Measurements from ENCODE around the gene TSPAN16. TPM values are rescaled to one million over a fixed set of nuclear protein-coding genes. Genes with fewer than 3 reads are reported as not detected.

The TSPAN16 gene
- total RNA-seq, 1 donor from 2014 or later = not detected

- Mint-ChIP-seq H3K4me3 (ENCODE audit: unreplicated experiment) (no peak overlapping the region), H3K4me1 (ENCODE audit: low read depth, unreplicated experiment) (peaks cover 8% of the 10 kb centered on the region), H3K36me3 (ENCODE audit: unreplicated experiment) (no peaks in the 10 kb centered on the region), H3K9me3 (ENCODE audit: unreplicated experiment) (peaks cover 11% of the 10 kb centered on the region), H3K27me3 (ENCODE audit: unreplicated experiment) (peaks cover 12% of the 10 kb centered on the region), H3K27ac (ENCODE audit: unreplicated experiment) (peak overlapping the region; percentile 89)
- TF ChIP-seq, protein P1, sequence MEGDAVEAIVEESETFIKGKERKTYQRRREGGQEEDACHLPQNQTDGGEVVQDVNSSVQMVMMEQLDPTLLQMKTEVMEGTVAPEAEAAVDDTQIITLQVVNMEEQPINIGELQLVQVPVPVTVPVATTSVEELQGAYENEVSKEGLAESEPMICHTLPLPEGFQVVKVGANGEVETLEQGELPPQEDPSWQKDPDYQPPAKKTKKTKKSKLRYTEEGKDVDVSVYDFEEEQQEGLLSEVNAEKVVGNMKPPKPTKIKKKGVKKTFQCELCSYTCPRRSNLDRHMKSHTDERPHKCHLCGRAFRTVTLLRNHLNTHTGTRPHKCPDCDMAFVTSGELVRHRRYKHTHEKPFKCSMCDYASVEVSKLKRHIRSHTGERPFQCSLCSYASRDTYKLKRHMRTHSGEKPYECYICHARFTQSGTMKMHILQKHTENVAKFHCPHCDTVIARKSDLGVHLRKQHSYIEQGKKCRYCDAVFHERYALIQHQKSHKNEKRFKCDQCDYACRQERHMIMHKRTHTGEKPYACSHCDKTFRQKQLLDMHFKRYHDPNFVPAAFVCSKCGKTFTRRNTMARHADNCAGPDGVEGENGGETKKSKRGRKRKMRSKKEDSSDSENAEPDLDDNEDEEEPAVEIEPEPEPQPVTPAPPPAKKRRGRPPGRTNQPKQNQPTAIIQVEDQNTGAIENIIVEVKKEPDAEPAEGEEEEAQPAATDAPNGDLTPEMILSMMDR (IDR thresholded peaks at IDR 0.05; ENCODE audit: partially characterized antibody, unreplicated experiment) = no peak
- DNase-seq = no peak
Measured at GRCh38 chr19:11267316-11268085, 28.5 kb upstream of the TSPAN16 start.

- DNase-seq = peak; percentile 45
- H3K4me1 Mint-ChIP-seq (ENCODE audit: low read depth, unreplicated experiment) = peaks cover 8% of the 10 kb centered on the region
- H3K36me3 Mint-ChIP-seq (ENCODE audit: unreplicated experiment) = no peaks in the 10 kb centered on the region
- peak overlapping the region; percentile 28 for H3K4me3 Mint-ChIP-seq (ENCODE audit: unreplicated experiment)
- H3K27me3 Mint-ChIP-seq (ENCODE audit: unreplicated experiment) = peaks cover 8% of the 10 kb centered on the region
- H3K27ac Mint-ChIP-seq (ENCODE audit: unreplicated experiment) = peak overlapping the region; percentile 89
- peaks cover 7% of the 10 kb centered on the region for H3K9me3 Mint-ChIP-seq (ENCODE audit: unreplicated experiment)
- TF ChIP-seq, protein P1 (IDR thresholded peaks at IDR 0.05; ENCODE audit: partially characterized antibody, unreplicated experiment) = no peak
Measured at GRCh38 chr19:11268783-11269267, 27.1 kb upstream of the TSPAN16 start.

GRCh38 chr19:11269408-11269807, 26.6 kb upstream of the TSPAN16 start:
- Mint-ChIP-seq H3K27me3 (ENCODE audit: unreplicated experiment) (peaks cover 8% of the 10 kb centered on the region), H3K9me3 (ENCODE audit: unreplicated experiment) (peaks cover 7% of the 10 kb centered on the region), H3K4me3 (ENCODE audit: unreplicated experiment) (peak overlapping the region; percentile 60), H3K27ac (ENCODE audit: unreplicated experiment) (peak overlapping the region; percentile 89), H3K4me1 (ENCODE audit: low read depth, unreplicated experiment) (peaks cover 7% of the 10 kb centered on the region), H3K36me3 (ENCODE audit: unreplicated experiment) (no peaks in the 10 kb centered on the region)
- TF ChIP-seq, protein P1 (IDR thresholded peaks at IDR 0.05; ENCODE audit: partially characterized antibody, unreplicated experiment) = no peak
- no peak for DNase-seq

DNA sequence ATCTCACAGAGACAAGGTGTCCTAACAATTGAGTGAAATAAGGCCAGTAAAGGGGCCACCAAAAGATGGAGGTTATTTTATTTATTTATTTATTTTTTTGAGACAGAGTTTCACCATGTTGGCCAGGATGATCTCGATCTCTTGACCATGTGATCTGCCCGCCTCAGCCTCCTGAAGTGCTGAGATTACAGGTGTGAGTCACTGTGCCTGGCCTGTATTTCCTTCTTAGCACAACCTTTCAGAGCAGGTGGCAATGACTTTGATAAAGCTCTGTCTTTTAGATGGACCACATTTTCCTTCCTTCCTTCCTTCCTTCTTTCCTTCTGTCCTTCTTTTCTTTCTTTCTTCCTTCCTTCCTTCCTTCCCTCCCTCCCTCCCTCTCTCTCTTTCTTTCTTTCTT, 22.7 kb upstream of the TSPAN16 start:
- TF ChIP-seq, protein P1 (IDR thresholded peaks at IDR 0.05; ENCODE audit: partially characterized antibody, unreplicated experiment) = no peak
- Mint-ChIP-seq H3K4me3 (ENCODE audit: unreplicated experiment) (peak overlapping the region; percentile 34), H3K27me3 (ENCODE audit: unreplicated experiment) (peaks cover 9% of the 10 kb centered on the region), H3K27ac (ENCODE audit: unreplicated experiment) (no peak overlapping the region), H3K4me1 (ENCODE audit: low read depth, unreplicated experiment) (peaks cover 12% of the 10 kb centered on the region), H3K36me3 (ENCODE audit: unreplicated experiment) (peaks cover 4% of the 10 kb centered on the region), H3K9me3 (ENCODE audit: unreplicated experiment) (peaks cover 8% of the 10 kb centered on the region)
- no peak for DNase-seq

DNA sequence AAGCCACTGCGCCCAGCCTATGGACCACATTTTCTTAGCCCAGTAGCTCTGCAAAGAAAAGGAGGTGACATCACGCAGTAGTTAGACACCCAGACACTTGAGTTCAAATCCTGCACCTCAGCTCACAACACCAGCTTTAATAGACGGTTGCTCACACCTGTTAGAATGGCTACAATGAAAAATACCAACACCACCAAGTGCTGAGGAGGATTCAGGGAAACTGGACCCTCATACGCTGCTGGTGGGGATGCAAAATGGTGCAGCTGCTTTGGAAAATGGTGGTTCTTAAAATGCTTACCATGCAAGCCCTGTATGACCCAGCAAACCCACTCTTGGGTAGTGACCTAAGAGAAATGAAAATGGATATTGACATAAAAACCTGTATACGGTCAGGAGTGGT, 22.0 kb upstream of the TSPAN16 start:
- Mint-ChIP-seq H3K36me3 (ENCODE audit: unreplicated experiment) (peaks cover 4% of the 10 kb centered on the region), H3K27me3 (ENCODE audit: unreplicated experiment) (peaks cover 6% of the 10 kb centered on the region), H3K9me3 (ENCODE audit: unreplicated experiment) (peaks cover 11% of the 10 kb centered on the region), H3K4me1 (ENCODE audit: low read depth, unreplicated experiment) (peaks cover 8% of the 10 kb centered on the region), H3K27ac (ENCODE audit: unreplicated experiment) (no peak overlapping the region), H3K4me3 (ENCODE audit: unreplicated experiment) (no peak overlapping the region)
- TF ChIP-seq, protein P1 (IDR thresholded peaks at IDR 0.05; ENCODE audit: partially characterized antibody, unreplicated experiment) = no peak
- DNase-seq = no peak
